ENCODE data around the gene CLTA.

GRCh38 chr9:36207546-36208012 lies 16.9 kb downstream of the CLTA start:
- TF ChIP-seq POLR2AphosphoS5 (IDR thresholded peaks at IDR 0.05; ENCODE audit: low read depth, low read length) (no peak), POLR2A (IDR thresholded peaks at IDR 0.05; ENCODE audit: low read depth, low read length) (no peak), TAF1 (IDR thresholded peaks at IDR 0.05; ENCODE audit: low read depth, low read length) (no peak), SPI1 (IDR thresholded peaks at IDR 0.05; ENCODE audit: low read depth, low read length) (no peak), POU2F2 (IDR thresholded peaks at IDR 0.05; ENCODE audit: low read depth, low read length) (no peak)

Measured in GM12891 (cell line).